ENCODE data around the gene SLX9.

The SLX9 gene

DNA sequence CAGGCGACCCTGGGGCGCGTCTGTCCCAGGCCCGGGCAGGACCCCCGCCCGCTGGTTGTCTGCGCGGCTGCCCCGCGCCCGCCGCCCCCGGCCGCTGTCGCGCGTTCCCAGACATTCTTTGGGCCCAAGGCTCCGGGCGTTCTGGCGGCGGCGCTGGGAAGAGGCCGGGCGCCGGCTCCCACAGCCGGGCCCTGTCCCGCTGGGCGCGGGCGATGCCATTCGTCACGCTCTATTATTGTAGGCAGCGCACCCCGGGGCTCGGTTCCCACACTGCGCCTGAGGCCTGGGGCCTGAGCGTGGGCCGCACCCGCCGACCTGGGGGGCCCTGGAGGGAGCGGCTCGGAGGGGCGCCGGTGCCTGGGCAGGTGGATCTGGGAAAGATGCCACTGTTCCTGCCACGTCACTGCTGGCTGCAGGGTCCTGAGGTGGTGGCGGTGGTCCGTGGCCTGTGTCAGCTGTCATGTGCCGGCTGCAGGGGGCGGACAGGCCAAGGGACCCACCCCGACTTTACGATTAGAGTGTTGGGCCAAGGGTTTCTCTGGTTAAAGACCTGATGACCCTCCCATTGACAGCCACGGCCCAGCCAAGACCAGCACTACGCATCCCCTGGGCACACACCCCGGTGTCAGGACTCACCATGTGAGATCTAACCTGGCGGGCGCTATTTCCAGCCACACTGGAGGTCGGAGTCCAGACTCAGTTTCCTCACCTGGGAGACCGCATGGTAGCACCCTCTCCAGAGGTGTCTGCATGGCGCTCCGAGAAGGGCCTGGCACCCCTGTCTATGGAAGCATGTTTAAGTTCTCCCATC is 79.5 kb downstream of the SLX9 start:
- H3K27me3 Mint-ChIP-seq (ENCODE audit: low read depth, poor library complexity), result peaks cover 58% of the 10 kb centered on the region
- TF ChIP-seq, protein P1, sequence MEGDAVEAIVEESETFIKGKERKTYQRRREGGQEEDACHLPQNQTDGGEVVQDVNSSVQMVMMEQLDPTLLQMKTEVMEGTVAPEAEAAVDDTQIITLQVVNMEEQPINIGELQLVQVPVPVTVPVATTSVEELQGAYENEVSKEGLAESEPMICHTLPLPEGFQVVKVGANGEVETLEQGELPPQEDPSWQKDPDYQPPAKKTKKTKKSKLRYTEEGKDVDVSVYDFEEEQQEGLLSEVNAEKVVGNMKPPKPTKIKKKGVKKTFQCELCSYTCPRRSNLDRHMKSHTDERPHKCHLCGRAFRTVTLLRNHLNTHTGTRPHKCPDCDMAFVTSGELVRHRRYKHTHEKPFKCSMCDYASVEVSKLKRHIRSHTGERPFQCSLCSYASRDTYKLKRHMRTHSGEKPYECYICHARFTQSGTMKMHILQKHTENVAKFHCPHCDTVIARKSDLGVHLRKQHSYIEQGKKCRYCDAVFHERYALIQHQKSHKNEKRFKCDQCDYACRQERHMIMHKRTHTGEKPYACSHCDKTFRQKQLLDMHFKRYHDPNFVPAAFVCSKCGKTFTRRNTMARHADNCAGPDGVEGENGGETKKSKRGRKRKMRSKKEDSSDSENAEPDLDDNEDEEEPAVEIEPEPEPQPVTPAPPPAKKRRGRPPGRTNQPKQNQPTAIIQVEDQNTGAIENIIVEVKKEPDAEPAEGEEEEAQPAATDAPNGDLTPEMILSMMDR (IDR thresholded peaks at IDR 0.05), result no peak
- peak; percentile 61 for DNase-seq
- no peak overlapping the region for H3K27ac Mint-ChIP-seq
- peaks cover 59% of the 10 kb centered on the region for H3K4me1 Mint-ChIP-seq
- peaks cover 19% of the 10 kb centered on the region for H3K9me3 Mint-ChIP-seq
- peaks cover 5% of the 10 kb centered on the region for H3K36me3 Mint-ChIP-seq (ENCODE audit: low read depth)
- H3K4me3 Mint-ChIP-seq, result peak overlapping the region; percentile 25

DNA sequence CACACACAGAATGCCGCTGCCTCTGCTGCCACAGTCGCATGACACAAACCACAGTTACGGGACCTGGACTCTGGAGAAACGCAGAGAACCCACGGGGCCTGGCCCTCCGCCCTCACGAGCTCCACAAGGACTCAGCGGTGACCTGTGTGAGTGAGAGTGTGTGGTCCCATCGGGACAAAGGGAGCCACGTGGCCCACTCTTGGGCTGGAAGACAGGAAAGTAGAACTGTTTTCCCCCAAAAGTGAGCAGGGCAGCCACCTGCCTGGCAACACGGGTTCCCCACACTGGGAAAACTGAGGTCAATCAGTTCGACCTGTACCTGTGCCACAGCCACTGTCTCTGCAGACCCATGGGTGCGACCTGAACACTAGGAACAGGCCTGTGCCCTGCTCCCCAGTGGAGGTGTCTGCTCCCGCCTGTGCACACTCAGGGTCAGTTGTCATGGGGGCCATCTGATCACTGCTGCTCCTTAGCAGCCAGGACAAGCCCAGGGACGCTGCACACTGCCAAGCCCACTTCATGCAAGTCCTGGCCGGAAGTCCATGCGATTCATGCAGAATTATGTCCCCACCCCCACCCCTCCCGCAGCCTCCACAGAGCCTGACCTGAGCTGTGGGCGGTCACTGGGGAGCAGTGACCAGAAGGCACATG is 80.2 kb downstream of the SLX9 start:
- TF ChIP-seq, protein P1 (IDR thresholded peaks at IDR 0.05), result no peak
- peaks cover 5% of the 10 kb centered on the region for H3K36me3 Mint-ChIP-seq (ENCODE audit: low read depth)
- no peak overlapping the region for H3K27ac Mint-ChIP-seq
- peaks cover 26% of the 10 kb centered on the region for H3K9me3 Mint-ChIP-seq
- peaks cover 53% of the 10 kb centered on the region for H3K4me1 Mint-ChIP-seq
- DNase-seq, result no peak
- peaks cover 56% of the 10 kb centered on the region for H3K27me3 Mint-ChIP-seq (ENCODE audit: low read depth, poor library complexity)
- no peak overlapping the region for H3K4me3 Mint-ChIP-seq

DNA sequence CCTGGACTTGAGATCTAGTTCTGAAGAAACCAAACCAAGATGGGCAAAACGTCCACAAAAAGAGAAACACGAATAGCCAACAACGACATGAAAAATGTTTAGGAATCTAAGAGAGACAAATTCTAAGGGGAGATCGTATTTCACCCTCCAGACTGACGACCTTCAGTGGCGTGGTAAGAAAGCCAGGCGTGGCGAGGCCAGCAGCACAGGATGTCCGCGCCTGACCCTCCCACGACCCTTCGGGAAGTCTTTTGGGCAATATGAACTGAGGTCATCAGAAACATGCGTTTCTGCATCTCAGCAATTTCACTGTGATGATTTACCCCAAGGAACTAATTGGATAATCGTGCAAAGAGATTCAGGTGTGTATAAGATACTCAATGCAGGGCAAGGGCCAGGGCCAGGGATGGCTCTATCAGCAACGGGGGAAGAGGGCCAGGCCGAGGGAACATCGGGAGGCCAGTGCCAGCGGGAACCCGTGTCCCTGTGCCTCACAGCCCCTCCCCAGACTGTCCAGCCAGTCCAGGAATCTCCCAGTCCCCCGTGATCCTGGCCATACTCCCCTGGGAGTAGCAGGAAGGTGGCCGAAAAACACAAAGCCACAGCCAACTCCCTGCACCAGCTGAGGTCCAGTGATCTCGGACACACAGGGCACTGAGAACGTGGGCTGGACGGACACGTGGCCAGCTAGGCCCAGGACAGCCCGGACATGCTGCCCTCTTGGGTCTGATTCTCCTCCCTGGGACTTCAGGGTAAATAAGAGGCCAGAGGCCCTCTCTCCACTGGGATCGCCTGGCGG is 81.0 kb downstream of the SLX9 start:
- peaks cover 45% of the 10 kb centered on the region for H3K4me1 Mint-ChIP-seq
- peaks cover 31% of the 10 kb centered on the region for H3K9me3 Mint-ChIP-seq
- peaks cover 5% of the 10 kb centered on the region for H3K36me3 Mint-ChIP-seq (ENCODE audit: low read depth)
- TF ChIP-seq, protein P1 (IDR thresholded peaks at IDR 0.05), result no peak
- peaks cover 63% of the 10 kb centered on the region for H3K27me3 Mint-ChIP-seq (ENCODE audit: low read depth, poor library complexity)
- DNase-seq, result no peak
- no peak overlapping the region for H3K27ac Mint-ChIP-seq
- peak overlapping the region; percentile 55 for H3K4me3 Mint-ChIP-seq

DNA sequence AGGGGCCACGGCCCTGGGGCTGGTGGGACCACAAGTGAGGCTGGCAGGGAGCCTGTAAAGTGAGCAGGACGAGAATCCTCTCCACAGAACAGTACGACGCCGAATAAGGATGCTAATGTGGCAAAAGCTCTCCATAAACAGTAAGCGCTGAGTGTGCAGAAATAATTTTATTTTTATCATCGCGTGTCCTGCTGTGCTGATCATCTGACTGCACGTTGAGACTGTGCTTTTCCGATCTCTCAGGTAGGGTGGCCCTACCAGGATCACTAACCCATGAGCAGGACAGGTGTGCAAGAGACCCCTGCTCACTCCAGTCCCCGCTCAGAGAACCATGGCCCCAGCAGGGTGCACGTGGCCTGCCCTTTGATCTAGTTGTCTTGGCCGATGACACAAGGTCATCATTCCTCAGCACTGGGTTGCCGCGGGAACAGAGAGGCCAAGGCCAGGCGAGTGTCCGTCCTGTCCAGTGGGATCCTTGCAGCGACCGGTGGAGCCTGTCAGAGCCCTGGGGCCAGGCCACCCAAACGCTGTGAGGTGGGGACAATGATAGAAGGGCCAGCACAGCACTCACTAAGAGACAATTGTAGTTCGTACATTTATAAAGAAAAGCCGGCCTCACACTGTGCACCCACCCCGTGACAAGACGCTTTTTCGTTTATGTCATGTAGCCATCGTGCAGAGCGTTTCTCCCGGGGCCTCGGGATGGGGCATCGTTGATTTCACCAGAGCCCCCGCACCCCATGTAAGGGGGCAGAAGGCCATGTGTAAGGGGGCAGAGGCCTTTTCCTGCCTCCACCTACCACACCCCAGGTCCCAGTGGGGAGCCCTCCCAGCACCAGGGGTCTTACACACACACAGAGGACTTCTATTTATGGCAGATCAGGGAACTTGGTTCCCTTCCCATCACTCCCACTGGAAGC is 81.9 kb downstream of the SLX9 start:
- Mint-ChIP-seq H3K36me3 (ENCODE audit: low read depth) (peaks cover 5% of the 10 kb centered on the region), H3K9me3 (peaks cover 31% of the 10 kb centered on the region), H3K4me1 (peaks cover 47% of the 10 kb centered on the region), H3K27ac (no peak overlapping the region), H3K4me3 (peak overlapping the region; percentile 61), H3K27me3 (ENCODE audit: low read depth, poor library complexity) (peaks cover 59% of the 10 kb centered on the region)
- TF ChIP-seq, protein P1 (IDR thresholded peaks at IDR 0.05), result no peak
- peak; percentile 66 for DNase-seq

DNA sequence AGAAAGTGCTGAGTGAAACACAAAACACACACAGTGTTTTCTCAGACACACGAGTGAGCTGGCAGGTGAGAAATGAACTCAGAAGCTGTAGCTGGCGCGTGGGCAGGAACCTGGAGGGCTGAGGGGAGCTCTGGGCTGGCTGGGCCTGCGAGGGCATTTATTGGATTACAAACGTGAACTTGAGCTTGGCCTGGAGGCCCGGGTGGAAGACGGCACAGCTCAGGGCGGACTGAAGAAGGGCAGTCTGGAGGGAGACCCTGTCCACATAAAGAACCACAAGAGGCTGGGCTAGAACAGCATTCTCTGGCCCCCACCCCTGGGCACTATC is 82.5 kb downstream of the SLX9 start:
- Mint-ChIP-seq H3K9me3 (peaks cover 31% of the 10 kb centered on the region), H3K4me1 (peaks cover 50% of the 10 kb centered on the region), H3K4me3 (peak overlapping the region; percentile 61), H3K27me3 (ENCODE audit: low read depth, poor library complexity) (peaks cover 53% of the 10 kb centered on the region), H3K36me3 (ENCODE audit: low read depth) (peaks cover 5% of the 10 kb centered on the region), H3K27ac (no peak overlapping the region)
- no peak for DNase-seq
- TF ChIP-seq, protein P1 (IDR thresholded peaks at IDR 0.05), result no peak

All from nephron progenitor cell (in vitro differentiated cells).